WI38 (cell line): ENCODE results near the gene MAFB.

Experiments used
- H3K4me3 ChIP-seq: 2 replicates; pipeline ENCODE4 v1.5.1; 2011; ENCODE audit warnings: low read depth, mild to moderate bottlenecking, control low read depth, low read length
- TF ChIP-seq, protein P1 (sequence below): IDR thresholded peaks from 2 replicates; pipeline ENCODE4 v1.5.1; 2012; ENCODE audit warnings: low read depth, mild to moderate bottlenecking, control low read depth, low read length

The MAFB gene

DNA sequence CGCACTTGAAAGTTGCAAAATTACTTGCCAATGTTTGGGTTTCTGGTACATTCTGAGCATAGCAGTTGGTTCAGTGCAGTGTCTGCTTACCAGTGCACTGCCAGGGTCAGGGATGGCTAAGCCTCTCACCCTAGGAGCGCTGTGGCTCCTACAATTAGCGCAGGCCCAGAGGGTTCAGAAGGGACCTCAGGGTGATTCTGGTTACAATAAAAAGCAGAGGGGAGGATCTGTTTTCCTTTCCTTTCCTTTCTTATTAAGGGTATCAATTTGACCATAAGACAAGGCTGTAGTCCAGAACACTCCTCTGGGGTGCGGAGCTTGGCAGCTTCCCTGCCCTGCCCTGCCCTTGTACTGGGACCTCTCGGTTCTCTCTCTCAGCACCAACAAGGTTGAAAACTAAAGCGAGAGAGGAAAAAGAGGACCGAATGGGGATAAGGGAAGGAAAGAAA lies 2.6 kb downstream of the MAFB start:
- no peak overlapping the region for H3K4me3 ChIP-seq
- TF ChIP-seq, protein P1, sequence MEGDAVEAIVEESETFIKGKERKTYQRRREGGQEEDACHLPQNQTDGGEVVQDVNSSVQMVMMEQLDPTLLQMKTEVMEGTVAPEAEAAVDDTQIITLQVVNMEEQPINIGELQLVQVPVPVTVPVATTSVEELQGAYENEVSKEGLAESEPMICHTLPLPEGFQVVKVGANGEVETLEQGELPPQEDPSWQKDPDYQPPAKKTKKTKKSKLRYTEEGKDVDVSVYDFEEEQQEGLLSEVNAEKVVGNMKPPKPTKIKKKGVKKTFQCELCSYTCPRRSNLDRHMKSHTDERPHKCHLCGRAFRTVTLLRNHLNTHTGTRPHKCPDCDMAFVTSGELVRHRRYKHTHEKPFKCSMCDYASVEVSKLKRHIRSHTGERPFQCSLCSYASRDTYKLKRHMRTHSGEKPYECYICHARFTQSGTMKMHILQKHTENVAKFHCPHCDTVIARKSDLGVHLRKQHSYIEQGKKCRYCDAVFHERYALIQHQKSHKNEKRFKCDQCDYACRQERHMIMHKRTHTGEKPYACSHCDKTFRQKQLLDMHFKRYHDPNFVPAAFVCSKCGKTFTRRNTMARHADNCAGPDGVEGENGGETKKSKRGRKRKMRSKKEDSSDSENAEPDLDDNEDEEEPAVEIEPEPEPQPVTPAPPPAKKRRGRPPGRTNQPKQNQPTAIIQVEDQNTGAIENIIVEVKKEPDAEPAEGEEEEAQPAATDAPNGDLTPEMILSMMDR, result no peak

DNA sequence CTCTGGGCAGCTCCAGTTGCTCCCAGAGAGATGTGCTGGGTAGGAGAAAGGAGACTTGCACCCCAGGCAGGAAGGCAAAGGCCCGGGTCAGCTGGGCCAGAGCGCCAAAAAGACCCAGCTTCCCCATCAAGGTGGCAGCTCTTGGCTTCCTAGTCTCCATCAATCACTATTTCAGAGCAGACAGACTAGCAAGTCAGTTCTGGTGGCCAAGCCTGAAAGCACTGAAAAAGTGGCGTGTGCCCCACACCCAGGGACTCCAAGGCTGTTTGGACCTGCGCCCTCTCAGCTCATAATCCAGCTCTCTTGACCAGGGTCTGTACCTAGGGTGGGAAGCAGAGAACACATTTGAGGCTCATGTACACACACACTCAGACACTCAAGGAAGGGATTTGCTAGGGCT lies 3.7 kb downstream of the MAFB start:
- TF ChIP-seq, protein P1, result no peak
- H3K4me3 ChIP-seq, result no peak overlapping the region

DNA sequence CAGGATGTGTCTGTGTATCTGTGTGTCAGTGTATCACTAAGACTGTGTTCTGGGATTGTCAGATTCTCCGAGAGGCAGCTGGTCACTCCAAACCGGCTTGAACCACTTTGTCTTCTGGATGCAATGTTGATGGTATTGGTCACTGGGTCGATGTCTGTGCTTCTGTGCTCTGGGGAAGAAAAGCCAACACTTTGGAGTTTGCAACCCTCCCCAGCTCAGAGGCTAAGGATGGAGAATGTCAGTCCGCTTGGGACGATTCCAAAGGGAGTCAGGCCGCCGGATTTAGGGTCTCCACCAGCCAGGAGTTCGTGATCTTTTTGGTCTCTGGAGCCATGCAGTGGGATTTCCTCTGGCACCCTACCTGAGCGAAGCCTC lies 5.2 kb downstream of the MAFB start:
- no peak overlapping the region for H3K4me3 ChIP-seq
- TF ChIP-seq, protein P1, result no peak

- H3K4me3 ChIP-seq, result no peak overlapping the region
- TF ChIP-seq, protein P1, result no peak
Observed at GRCh38 chr20:40683221-40683893, 5.7 kb downstream of the MAFB start.

GRCh38 chr20:40682104-40682981 lies 6.7 kb downstream of the MAFB start:
- no peak overlapping the region for H3K4me3 ChIP-seq
- TF ChIP-seq, protein P1, result no peak

GRCh38 chr20:40681684-40682083 lies 7.4 kb downstream of the MAFB start:
- no peak overlapping the region for H3K4me3 ChIP-seq
- TF ChIP-seq, protein P1, result no peak

DNA sequence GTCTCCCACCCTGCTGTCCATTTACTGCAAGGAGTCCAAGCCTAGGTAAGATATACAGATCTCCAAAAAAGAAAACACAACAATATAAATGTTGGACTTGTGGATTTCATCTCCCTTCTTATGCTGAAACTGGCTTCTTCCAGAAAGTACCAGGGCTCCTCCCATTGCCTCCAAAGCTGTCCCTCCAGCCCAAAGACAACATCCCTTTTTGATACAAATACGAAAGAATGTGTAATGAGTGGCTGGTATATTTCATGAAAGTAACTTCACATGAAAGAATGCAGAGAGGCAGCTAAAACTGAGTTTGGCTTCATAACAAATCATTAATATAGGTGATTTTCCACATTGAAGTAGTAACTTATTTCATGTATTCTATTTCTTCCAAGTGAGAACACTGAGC lies 7.9 kb downstream of the MAFB start:
- TF ChIP-seq, protein P1, result no peak
- no peak overlapping the region for H3K4me3 ChIP-seq
